Measurements from ENCODE around the gene PLCL2. TPM values are rescaled to one million over a fixed set of nuclear protein-coding genes. Genes with fewer than 3 reads are reported as not detected.

The PLCL2 gene
- total RNA-seq, 4 donors from 2014 or later, result 4.1 to 9.1 (median 6.7) TPM

DNA sequence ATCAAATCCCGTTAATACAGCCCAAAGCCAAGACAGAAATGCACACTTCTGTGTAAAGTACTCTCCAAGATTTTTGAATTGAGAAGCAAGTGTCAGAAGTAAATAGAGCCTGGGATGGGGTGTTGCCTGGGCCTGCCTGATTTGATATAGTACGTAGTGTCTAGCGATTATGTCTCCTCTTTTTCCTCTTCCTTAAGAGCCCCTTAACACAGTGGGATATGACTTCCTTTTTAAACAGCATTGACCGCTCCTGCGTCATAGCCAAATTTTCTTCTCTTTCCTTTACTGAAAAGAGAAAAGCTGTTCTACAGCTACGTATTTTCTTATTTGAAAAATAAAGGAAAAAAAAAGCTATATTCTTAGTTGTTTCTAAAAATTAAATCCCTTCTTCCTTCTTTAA lies 97.7 kb downstream of the PLCL2 start:
- no peak for DNase-seq (ENCODE audit: extremely low spot score)
- Histone ChIP-seq H3K4me3 (no peak overlapping the region), H3K27ac (replicated peaks in 1 of 4) (no peak overlapping the region), H3K36me3 (no peaks in the 10 kb centered on the region), H3K4me1 (peaks cover 0 to 4% (median 0%) of the 10 kb centered on the region in 4 donors), H3K27me3 (no peaks in the 10 kb centered on the region), H3K9me3 (no peaks in the 10 kb centered on the region)
- WGBS, result 85% methylated on average over 6 of the region's 6 CpGs
- intact Hi-C loops (cut with DNase I), result no loop called here
- TF ChIP-seq, protein P1, sequence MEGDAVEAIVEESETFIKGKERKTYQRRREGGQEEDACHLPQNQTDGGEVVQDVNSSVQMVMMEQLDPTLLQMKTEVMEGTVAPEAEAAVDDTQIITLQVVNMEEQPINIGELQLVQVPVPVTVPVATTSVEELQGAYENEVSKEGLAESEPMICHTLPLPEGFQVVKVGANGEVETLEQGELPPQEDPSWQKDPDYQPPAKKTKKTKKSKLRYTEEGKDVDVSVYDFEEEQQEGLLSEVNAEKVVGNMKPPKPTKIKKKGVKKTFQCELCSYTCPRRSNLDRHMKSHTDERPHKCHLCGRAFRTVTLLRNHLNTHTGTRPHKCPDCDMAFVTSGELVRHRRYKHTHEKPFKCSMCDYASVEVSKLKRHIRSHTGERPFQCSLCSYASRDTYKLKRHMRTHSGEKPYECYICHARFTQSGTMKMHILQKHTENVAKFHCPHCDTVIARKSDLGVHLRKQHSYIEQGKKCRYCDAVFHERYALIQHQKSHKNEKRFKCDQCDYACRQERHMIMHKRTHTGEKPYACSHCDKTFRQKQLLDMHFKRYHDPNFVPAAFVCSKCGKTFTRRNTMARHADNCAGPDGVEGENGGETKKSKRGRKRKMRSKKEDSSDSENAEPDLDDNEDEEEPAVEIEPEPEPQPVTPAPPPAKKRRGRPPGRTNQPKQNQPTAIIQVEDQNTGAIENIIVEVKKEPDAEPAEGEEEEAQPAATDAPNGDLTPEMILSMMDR (IDR thresholded peaks at IDR 0.05), result no peak
- TF ChIP-seq POLR2AphosphoS5 (IDR thresholded peaks at IDR 0.05) (no peak), EP300 (IDR thresholded peaks at IDR 0.05) (no peak), POLR2A (IDR thresholded peaks at IDR 0.05; ENCODE audit: low read depth) (no peak)

GRCh38 chr3:16985608-16986007 lies 100.9 kb downstream of the PLCL2 start:
- no peak for TF ChIP-seq POLR2A (IDR thresholded peaks at IDR 0.05; ENCODE audit: low read depth)
- TF ChIP-seq POLR2AphosphoS5 (IDR thresholded peaks at IDR 0.05), result no peak
- TF ChIP-seq, protein P1 (IDR thresholded peaks at IDR 0.05), result no peak
- no peak for TF ChIP-seq EP300 (IDR thresholded peaks at IDR 0.05)
- no peaks in the 10 kb centered on the region for H3K36me3 ChIP-seq
- peaks cover 0 to 4% (median 0%) of the 10 kb centered on the region in 4 donors for H3K4me1 ChIP-seq
- no peak for DNase-seq (ENCODE audit: extremely low spot score)
- intact Hi-C loops (cut with DNase I), result no loop called here
- 87% methylated on average over 2 of the region's 2 CpGs for WGBS
- H3K27ac ChIP-seq (replicated peaks in 1 of 4), result no peak overlapping the region
- H3K9me3 ChIP-seq, result no peaks in the 10 kb centered on the region
- no peak overlapping the region for H3K4me3 ChIP-seq
- H3K27me3 ChIP-seq, result no peaks in the 10 kb centered on the region

DNA sequence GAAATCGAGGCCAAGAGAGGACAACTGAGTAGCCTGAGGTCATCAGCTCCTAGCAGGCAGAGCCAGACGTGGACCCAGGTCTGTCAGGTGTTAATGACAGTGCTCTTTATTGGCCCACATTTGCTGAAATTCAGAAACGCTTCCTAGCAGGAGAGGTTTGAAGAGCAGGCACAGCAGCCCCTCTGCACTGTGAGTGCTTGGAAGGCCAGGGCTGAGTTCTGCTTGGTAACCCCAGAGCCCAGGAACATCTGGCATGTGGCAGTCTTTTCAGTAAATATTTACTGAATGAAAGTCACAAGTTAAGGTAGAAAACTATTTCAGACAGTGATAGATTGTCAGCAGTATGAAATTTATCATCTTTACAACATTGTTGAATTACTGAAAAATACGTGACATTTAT lies 102.4 kb downstream of the PLCL2 start:
- Histone ChIP-seq H3K27me3 (no peaks in the 10 kb centered on the region), H3K4me1 (no peaks in the 10 kb centered on the region), H3K27ac (replicated peaks in 1 of 4) (no peak overlapping the region), H3K9me3 (no peaks in the 10 kb centered on the region), H3K4me3 (no peak overlapping the region), H3K36me3 (no peaks in the 10 kb centered on the region)
- no peak for TF ChIP-seq POLR2A (IDR thresholded peaks at IDR 0.05; ENCODE audit: low read depth)
- TF ChIP-seq, protein P1 (IDR thresholded peaks at IDR 0.05), result no peak
- no peak for TF ChIP-seq POLR2AphosphoS5 (IDR thresholded peaks at IDR 0.05)
- TF ChIP-seq EP300 (IDR thresholded peaks at IDR 0.05), result no peak
- 88% methylated on average over 4 of the region's 4 CpGs for WGBS
- intact Hi-C loops (cut with DNase I), result no loop called here
- DNase-seq (ENCODE audit: extremely low spot score), result no peak

DNA sequence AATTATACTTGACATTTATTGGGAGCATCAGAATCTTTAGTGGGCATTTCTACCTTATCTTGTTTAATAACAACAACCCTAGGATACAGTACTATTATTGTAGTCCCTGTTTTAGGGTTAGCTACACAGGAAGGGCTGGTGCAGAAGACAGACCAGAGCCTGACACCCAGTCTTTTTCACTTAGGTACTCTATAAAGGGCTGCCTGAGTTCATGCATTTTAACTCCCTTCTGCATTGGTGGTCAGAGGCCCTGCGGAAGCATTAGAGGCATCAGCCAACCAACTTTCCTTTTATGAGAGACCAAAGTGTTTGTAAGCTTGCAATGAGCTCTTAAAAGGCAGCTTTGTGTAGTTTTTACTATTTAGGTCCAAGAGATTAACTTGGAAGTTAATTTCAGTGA lies 105.4 kb downstream of the PLCL2 start:
- WGBS, result 100% methylated on average over 1 of the region's 1 CpG
- no peak overlapping the region for H3K4me3 ChIP-seq
- no peaks in the 10 kb centered on the region for H3K27me3 ChIP-seq
- H3K36me3 ChIP-seq, result no peaks in the 10 kb centered on the region
- intact Hi-C loops (cut with DNase I), result no loop called here
- no peak for TF ChIP-seq EP300 (IDR thresholded peaks at IDR 0.05)
- H3K4me1 ChIP-seq, result peaks cover 0 to 5% (median 0%) of the 10 kb centered on the region in 4 donors
- DNase-seq (ENCODE audit: extremely low spot score), result no peak
- no peaks in the 10 kb centered on the region for H3K9me3 ChIP-seq
- no peak overlapping the region for H3K27ac ChIP-seq (replicated peaks in 1 of 4)

DNA sequence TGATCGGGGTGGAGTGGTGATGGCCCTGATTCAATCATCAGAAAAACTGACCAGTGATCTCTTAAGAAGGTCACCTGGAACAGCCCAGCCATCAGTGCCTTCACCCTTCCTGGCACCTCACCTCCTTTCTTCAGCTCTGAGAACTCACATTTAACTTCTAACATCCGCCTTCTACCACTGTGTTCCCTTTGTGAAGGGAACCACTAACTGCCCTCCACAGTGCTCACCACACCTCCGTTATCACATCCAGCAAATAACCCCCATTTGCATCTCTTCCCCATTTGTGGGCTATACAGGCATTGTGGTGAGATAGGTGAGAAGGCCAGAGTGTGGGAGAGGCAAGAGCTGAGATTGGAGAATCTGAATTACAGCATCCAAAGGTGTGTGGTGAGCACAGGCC lies 107.4 kb downstream of the PLCL2 start:
- WGBS, result 93% methylated on average over 3 of the region's 3 CpGs
- Histone ChIP-seq H3K27ac (replicated peaks in 1 of 4) (no peak overlapping the region), H3K9me3 (no peaks in the 10 kb centered on the region), H3K27me3 (no peaks in the 10 kb centered on the region), H3K4me1 (peaks cover 0 to 14% (median 0%) of the 10 kb centered on the region in 4 donors), H3K4me3 (no peak overlapping the region), H3K36me3 (no peaks in the 10 kb centered on the region)
- TF ChIP-seq POLR2A (IDR thresholded peaks at IDR 0.05; ENCODE audit: low read depth) (no peak), EP300 (IDR thresholded peaks at IDR 0.05) (no peak), POLR2AphosphoS5 (IDR thresholded peaks at IDR 0.05) (no peak)
- TF ChIP-seq, protein P1 (IDR thresholded peaks at IDR 0.05), result no peak
- no peak for DNase-seq (ENCODE audit: extremely low spot score)
- intact Hi-C loops (cut with DNase I), result no loop called here

Data from esophagus muscularis mucosa (tissue), 4 donors.